Left lung (tissue), 10 donors: Measurements from ENCODE around the gene BLACAT1. TPM values are rescaled to one million over a fixed set of nuclear protein-coding genes. Genes with fewer than 3 reads are reported as not detected.

Experiments used
- ATAC-seq: fragments of 200-7000 bp; cut with Tn5 transposase; one replicate; pipeline ENCODE4 v1.9.1; 2020; ENCODE audit warnings: moderate library complexity
- DNase-seq, 4 donors: peaks; one replicate each; pipeline ENCODE4 v3.0.0-alpha.2; 2013 to 2020
- H3K27ac ChIP-seq, 2 donors: fragments of 200-600 bp; sonication (generic) in 1 of 2; one replicate each; pipeline versions ENCODE4 v1.5.0 to v1.8.0; 2020 to 2021
- H3K27me3 ChIP-seq, 2 donors: fragments of 200-600 bp; sonication (generic) in 1 of 2; one replicate each; pipeline versions ENCODE4 v1.5.0 to v1.8.0; 2020 to 2021
- H3K36me3 ChIP-seq, 2 donors: fragments of 200-600 bp; sonication (generic) in 1 of 2; one replicate each; pipeline versions ENCODE4 v1.5.0 to v1.8.0; 2020 to 2021
- H3K4me1 ChIP-seq, 2 donors: fragments of 200-600 bp; one replicate each; pipeline ENCODE4 v1.8.0; 2021
- H3K4me3 ChIP-seq, 2 donors: fragments of 200-600 bp; sonication (generic) in 1 of 2; one replicate each; pipeline versions ENCODE4 v1.5.0 to v1.8.0; 2020 to 2021; ENCODE audit warnings: mild to moderate bottlenecking in 1 of 2
- H3K9me3 ChIP-seq, 2 donors: fragments of 200-600 bp; sonication (generic) in 1 of 2; one replicate each; pipeline versions ENCODE4 v1.5.0 to v1.8.0; 2020 to 2021
- intact Hi-C, 2 donors: fragments of 100-400 bp; cut with DNase I; formaldehyde crosslinking; loops; one replicate each; pipeline versions ENCODE4 v1.11.2 to v1.14.2; 2022
- polyA plus RNA-seq, 6 donors: library from polyadenylated mRNA; unstranded; fragments of 120-200 nt; gene quantifications; one replicate each; pipeline ENCODE4 v1.2.1, GENCODE V29; 2013; ENCODE audit not compliant: insufficient read length in 6 of 6
- total RNA-seq, 2 donors: library from RNA; stranded (reverse); fragmentation: NEBNext Ultra II Directional; extraction: Animal tissue kit (Norgen Biotek cat#: 25700); gene quantifications; one replicate each; pipeline ENCODE4 v1.2.1, GENCODE V29; 2021
- TF ChIP-seq, protein P1 (sequence below), 2 donors: fragments of 200-600 bp; sonication (generic) in 1 of 2; IDR thresholded peaks; one replicate each; pipeline versions ENCODE4 v1.5.0 to v1.8.0; 2021; ENCODE audit warnings: antibody characterized with exemption in 2 of 2
- donor health status: DM: no; HTN: yes; CAD: no.
- donor health status: DM: no; HTN: no; CAD: no.

Gene BLACAT1
- total and polyA plus RNA-seq, 8 donors: 0.55 to 6.5 (median 4.2) TPM

DNA sequence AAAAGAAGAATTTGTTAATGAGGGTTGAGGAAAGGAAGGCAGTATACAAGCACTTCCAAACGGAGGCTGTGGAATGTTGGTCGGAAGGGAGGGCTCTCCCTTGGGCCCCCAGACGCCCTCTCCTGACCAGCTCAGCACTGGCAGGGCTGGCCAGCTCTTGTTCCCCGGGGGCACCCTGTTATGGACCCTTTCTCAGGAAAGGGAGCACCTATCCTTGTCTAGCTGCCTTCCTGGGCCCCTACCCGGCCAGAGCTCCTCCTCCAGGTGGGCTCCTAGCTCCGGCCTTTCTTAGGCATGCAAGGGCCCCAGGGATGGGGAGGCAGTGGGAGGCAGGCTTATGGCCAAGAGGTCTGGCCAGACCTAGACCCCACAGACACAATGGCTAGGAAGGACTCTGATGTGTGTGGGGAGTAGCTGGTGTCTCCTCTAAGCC is 926 bp downstream of the BLACAT1 start:
- Histone ChIP-seq H3K4me3 (no peak overlapping the region), H3K36me3 (no peaks in the 10 kb centered on the region), H3K27me3 (peaks cover 53 to 99% of the 10 kb centered on the region in 2 donors), H3K9me3 (no peaks in the 10 kb centered on the region), H3K27ac (no peak overlapping the region), H3K4me1 (peaks cover 13 to 21% of the 10 kb centered on the region in 2 donors)
- no peak for DNase-seq
- TF ChIP-seq, protein P1, sequence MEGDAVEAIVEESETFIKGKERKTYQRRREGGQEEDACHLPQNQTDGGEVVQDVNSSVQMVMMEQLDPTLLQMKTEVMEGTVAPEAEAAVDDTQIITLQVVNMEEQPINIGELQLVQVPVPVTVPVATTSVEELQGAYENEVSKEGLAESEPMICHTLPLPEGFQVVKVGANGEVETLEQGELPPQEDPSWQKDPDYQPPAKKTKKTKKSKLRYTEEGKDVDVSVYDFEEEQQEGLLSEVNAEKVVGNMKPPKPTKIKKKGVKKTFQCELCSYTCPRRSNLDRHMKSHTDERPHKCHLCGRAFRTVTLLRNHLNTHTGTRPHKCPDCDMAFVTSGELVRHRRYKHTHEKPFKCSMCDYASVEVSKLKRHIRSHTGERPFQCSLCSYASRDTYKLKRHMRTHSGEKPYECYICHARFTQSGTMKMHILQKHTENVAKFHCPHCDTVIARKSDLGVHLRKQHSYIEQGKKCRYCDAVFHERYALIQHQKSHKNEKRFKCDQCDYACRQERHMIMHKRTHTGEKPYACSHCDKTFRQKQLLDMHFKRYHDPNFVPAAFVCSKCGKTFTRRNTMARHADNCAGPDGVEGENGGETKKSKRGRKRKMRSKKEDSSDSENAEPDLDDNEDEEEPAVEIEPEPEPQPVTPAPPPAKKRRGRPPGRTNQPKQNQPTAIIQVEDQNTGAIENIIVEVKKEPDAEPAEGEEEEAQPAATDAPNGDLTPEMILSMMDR (IDR thresholded peaks at IDR 0.05): no peak
- no peak for ATAC-seq
- intact Hi-C loops: no loop called here

DNA sequence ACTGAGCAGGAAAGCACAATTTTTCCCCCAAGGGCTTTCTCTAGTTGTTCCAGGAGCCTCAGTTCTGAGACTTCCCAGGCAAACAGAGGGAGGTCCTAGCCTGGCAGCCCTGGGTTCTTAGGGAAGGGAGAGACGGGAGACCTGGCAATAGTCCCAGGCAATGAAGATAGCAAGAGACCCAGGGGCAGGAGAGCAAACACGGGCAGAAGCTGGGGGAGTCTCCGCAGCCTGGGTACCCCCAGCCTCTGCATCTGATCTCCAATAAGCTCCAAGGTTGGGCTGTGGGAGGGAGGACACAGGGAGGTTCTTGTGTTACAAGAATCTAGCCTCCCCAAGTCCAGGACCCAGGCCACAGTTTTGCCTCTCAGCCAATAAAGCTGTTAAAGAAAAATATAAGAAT is 2.4 kb downstream of the BLACAT1 start:
- H3K9me3 ChIP-seq: no peaks in the 10 kb centered on the region
- no peak for DNase-seq
- peaks cover 13 to 21% of the 10 kb centered on the region in 2 donors for H3K4me1 ChIP-seq
- intact Hi-C loops: no loop called here
- H3K36me3 ChIP-seq: no peaks in the 10 kb centered on the region
- TF ChIP-seq, protein P1 (IDR thresholded peaks at IDR 0.05): no peak
- H3K4me3 ChIP-seq: no peak overlapping the region
- peaks cover 48 to 93% of the 10 kb centered on the region in 2 donors for H3K27me3 ChIP-seq
- no peak overlapping the region for H3K27ac ChIP-seq
- ATAC-seq: no peak

DNA sequence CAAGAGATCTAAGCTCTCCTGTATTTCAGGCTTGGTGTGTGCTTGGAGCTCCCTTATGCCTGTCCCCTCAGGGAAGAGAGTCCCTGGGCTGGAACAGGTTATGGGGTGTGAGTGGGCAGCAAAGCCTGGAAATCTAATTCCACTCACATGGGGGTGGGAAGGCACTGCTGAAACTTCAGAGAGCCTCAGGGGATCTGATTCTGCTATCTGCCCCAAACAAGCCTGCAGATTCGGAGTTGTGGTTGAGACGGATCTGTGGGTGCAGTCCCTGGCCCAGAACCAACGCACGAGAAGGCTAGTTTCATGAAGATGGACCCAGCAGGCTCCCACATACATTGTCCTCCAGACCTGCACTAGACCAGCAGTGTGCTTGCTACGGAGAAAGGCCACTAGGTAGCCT is 2.9 kb downstream of the BLACAT1 start:
- intact Hi-C loops: no loop called here
- Histone ChIP-seq H3K4me3 (no peak overlapping the region), H3K36me3 (no peaks in the 10 kb centered on the region), H3K27me3 (peaks cover 43 to 87% of the 10 kb centered on the region in 2 donors), H3K27ac (no peak overlapping the region), H3K9me3 (no peaks in the 10 kb centered on the region), H3K4me1 (peaks cover 13 to 24% of the 10 kb centered on the region in 2 donors)
- DNase-seq (no peak), ATAC-seq (no peak)
- TF ChIP-seq, protein P1 (IDR thresholded peaks at IDR 0.05): no peak

DNA sequence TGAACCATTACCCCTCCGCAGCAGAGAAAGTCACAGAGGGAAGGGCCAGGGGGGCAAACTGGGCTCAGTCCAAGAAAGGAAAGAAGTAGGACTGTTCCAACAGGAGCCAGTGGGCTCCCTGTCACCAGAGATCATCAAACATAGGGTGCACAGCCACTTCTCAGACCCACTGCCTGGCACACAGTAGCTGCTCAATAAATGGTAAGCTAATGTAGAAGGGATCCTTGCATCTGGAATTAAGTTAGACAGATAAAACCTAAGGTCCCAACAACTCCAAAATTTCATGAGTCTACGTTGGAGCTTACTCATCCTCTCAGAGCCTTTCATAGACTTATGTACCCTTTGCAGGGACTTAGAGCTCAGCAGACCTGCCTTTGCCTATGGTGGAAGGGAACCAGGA is 3.5 kb downstream of the BLACAT1 start:
- DNase-seq (no peak), ATAC-seq (no peak)
- H3K27ac ChIP-seq: no peak overlapping the region
- H3K4me3 ChIP-seq: no peak overlapping the region
- peaks cover 13 to 28% of the 10 kb centered on the region in 2 donors for H3K4me1 ChIP-seq
- TF ChIP-seq, protein P1 (IDR thresholded peaks at IDR 0.05): no peak
- intact Hi-C loops: no loop called here
- no peaks in the 10 kb centered on the region for H3K9me3 ChIP-seq
- H3K27me3 ChIP-seq: peaks cover 37 to 82% of the 10 kb centered on the region in 2 donors
- no peaks in the 10 kb centered on the region for H3K36me3 ChIP-seq

DNA sequence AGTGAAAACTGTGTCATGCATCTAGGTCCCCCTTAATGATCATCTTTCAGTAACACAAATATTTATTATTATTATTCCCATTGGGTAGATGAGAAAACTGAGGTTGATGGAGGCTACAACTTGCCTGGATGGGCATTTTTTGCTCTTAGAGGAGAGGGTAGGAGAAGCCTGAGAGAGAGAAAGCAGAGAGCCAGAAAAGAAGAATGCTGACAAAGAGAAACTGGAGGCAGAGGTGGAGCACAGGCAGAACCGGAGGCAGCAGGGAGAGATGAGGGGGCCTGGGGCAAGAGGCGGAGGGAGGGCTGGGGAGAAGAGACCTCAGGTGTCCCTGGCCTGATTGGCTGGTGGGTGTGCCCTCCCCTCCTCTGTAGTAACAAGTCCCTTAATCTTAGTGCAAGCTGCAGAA is 4.1 kb downstream of the BLACAT1 start:
- no peaks in the 10 kb centered on the region for H3K36me3 ChIP-seq
- H3K9me3 ChIP-seq: no peaks in the 10 kb centered on the region
- H3K4me3 ChIP-seq: no peak overlapping the region
- intact Hi-C loops: no loop called here
- DNase-seq (no peak), ATAC-seq (no peak)
- peaks cover 31 to 76% of the 10 kb centered on the region in 2 donors for H3K27me3 ChIP-seq
- TF ChIP-seq, protein P1 (IDR thresholded peaks at IDR 0.05): no peak
- H3K27ac ChIP-seq: no peak overlapping the region
- peaks cover 9 to 28% of the 10 kb centered on the region in 2 donors for H3K4me1 ChIP-seq
